Upper lobe of left lung (tissue), 6 donors: Measurements from ENCODE around the gene KIF26B. TPM values are rescaled to one million over a fixed set of nuclear protein-coding genes. Genes with fewer than 3 reads are reported as not detected.

Experiments
- ATAC-seq, 2 donors: fragments of 200-7000 bp; cut with Tn5 transposase; one replicate each; pipeline ENCODE4 v1.9.1; 2022; ENCODE audit warnings: mild to moderate bottlenecking in 2 of 2, moderate library complexity in 2 of 2; ENCODE audit not compliant: low FRiP score in 2 of 2
- DNase-seq, 2 donors: peaks; one replicate each; pipeline ENCODE4 v3.0.0-alpha.2; 2019 to 2020
- H3K27ac ChIP-seq, 4 donors: fragments of 200-600 bp; sonication (generic); one replicate each; pipeline ENCODE4 v1.5.1; 2016 to 2019
- H3K27me3 ChIP-seq, 4 donors: fragments of 200-600 bp; sonication (generic); one replicate each; pipeline ENCODE4 v1.5.1; 2017 to 2019
- H3K36me3 ChIP-seq, 4 donors: fragments of 200-600 bp; sonication (generic); one replicate each; pipeline ENCODE4 v1.5.1; 2016 to 2019
- H3K4me1 ChIP-seq, 4 donors: fragments of 200-600 bp; sonication (generic); one replicate each; pipeline ENCODE4 v1.5.1; 2018 to 2019
- H3K4me3 ChIP-seq, 4 donors: fragments of 200-600 bp; sonication (generic); one replicate each; pipeline ENCODE4 v1.5.1; 2017 to 2019; ENCODE audit warnings: mild to moderate bottlenecking in 2 of 4, moderate library complexity in 1 of 4
- H3K9me3 ChIP-seq, 4 donors: fragments of 200-600 bp; sonication (generic); one replicate each; pipeline ENCODE4 v1.5.1; 2018 to 2019
- EP300 ChIP-seq, 4 donors: sonication (generic); formaldehyde crosslinking; IDR thresholded peaks; one replicate each; pipeline ENCODE4 v1.5.1; 2017; ENCODE audit warnings: antibody characterized with exemption in 4 of 4, control low read depth in 2 of 4
- POLR2A ChIP-seq, 4 donors: fragments of 450-650 bp; IDR thresholded peaks; one replicate each; pipeline ENCODE4 v1.5.1; 2016 to 2017; ENCODE audit warnings: antibody characterized with exemption in 4 of 4, mild to moderate bottlenecking in 2 of 4
- POLR2AphosphoS5 ChIP-seq, 2 donors: sonication (generic); formaldehyde crosslinking; IDR thresholded peaks; one replicate each; pipeline ENCODE4 v1.5.1; 2017; ENCODE audit warnings: antibody characterized with exemption in 2 of 2
- WGBS, 2 donors: methylation state at CpG; one replicate each; pipeline ENCODE4 v1.1.5; 2017 to 2018; 5-methylcytosine and 5-hydroxymethylcytosine counted together
- total RNA-seq, 6 donors: library from RNA; depleted of rRNA in 4 of 6; stranded (reverse); fragments of >200 nt in 4 of 6; gene quantifications; one replicate each; pipeline versions ENCODE4 v1.1.0 to v1.2.1, GENCODE V29; 2016 to 2021
- TF ChIP-seq, protein P1 (sequence below), 6 experiments: fragments of 450-650 bp in 4 of 6; fragments of 200-600 bp in 2 of 6; sonication (generic) in 2 of 6; IDR thresholded peaks; one replicate each; pipeline ENCODE4 v1.5.1; 2016 to 2019; ENCODE audit warnings: antibody characterized with exemption in 6 of 6
- donor health status: DM: no; HTN: no; CAD: no; lungs with moderate emphysema.
- donor health status: DM: no; HTN: yes; CAD: no; lungs with severe emphysema.

KIF26B gene
- total RNA-seq, 6 donors from 2014 or later = 1.2 to 4.3 (median 2.1) TPM

DNA sequence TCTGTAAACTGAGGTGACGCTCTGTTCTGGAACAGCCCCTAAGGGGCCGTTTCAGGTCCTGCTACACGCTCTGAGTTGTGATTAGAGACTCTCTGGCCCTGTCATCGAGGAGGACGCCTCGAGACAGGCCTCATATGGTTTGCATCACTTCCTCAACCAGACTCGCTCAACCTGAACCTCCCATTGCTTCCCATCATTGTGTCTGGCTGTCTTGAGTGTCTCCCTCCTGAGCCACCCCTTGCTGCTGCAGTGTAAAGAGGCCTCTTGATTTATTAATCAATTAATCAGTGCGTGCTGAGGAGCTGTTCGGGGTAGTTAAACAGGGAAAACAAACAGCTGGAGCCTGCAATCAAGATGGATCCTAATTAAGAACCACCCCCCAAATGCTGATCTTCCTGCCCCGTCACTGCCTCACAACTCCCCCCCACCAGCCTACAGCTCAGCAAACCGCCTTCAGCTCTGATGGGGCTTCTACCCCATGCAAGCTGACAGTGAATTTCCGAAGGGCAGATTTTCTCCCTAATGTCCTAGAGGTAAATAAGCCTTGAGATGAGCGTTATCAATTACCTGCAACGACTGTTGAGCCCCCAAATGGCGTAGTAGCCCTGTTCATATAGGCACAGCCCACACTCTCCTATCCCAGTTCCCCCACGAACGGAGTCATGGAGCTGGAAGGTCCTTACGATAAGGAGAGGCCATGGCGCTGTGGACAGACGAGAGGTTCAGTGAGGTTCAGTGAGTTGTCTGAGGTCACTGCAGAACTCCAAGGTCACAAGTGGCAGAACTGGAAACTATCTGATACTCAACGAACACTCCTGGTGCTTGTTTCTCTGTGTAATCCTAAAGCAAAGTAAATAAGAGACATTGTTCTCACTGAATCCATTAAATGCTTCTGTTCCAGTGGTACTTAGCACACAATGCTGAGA lies 210.6 kb downstream of the KIF26B start:
- ATAC-seq (no peak), DNase-seq (no peak)
- no peak overlapping the region for H3K4me3 ChIP-seq
- no peaks in the 10 kb centered on the region for H3K27me3 ChIP-seq
- H3K27ac ChIP-seq = no peak overlapping the region
- H3K4me1 ChIP-seq = no peaks in the 10 kb centered on the region
- no peaks in the 10 kb centered on the region for H3K9me3 ChIP-seq
- no peaks in the 10 kb centered on the region for H3K36me3 ChIP-seq
- WGBS, 2 donors = 83% methylated on average over 21 of the region's 21 CpGs
- TF ChIP-seq EP300 (IDR thresholded peaks at IDR 0.05) (no peak), POLR2AphosphoS5 (IDR thresholded peaks at IDR 0.05) (no peak), POLR2A (IDR thresholded peaks at IDR 0.05) (no peak)
- TF ChIP-seq, protein P1, sequence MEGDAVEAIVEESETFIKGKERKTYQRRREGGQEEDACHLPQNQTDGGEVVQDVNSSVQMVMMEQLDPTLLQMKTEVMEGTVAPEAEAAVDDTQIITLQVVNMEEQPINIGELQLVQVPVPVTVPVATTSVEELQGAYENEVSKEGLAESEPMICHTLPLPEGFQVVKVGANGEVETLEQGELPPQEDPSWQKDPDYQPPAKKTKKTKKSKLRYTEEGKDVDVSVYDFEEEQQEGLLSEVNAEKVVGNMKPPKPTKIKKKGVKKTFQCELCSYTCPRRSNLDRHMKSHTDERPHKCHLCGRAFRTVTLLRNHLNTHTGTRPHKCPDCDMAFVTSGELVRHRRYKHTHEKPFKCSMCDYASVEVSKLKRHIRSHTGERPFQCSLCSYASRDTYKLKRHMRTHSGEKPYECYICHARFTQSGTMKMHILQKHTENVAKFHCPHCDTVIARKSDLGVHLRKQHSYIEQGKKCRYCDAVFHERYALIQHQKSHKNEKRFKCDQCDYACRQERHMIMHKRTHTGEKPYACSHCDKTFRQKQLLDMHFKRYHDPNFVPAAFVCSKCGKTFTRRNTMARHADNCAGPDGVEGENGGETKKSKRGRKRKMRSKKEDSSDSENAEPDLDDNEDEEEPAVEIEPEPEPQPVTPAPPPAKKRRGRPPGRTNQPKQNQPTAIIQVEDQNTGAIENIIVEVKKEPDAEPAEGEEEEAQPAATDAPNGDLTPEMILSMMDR (IDR thresholded peaks at IDR 0.05) = no peak

GRCh38 chr1:245366886-245367285 lies 212.1 kb downstream of the KIF26B start:
- Histone ChIP-seq H3K27me3 (no peaks in the 10 kb centered on the region), H3K4me1 (no peaks in the 10 kb centered on the region), H3K4me3 (no peak overlapping the region), H3K36me3 (no peaks in the 10 kb centered on the region), H3K27ac (no peak overlapping the region), H3K9me3 (no peaks in the 10 kb centered on the region)
- DNase-seq (peak in 1 of 2 donors; percentile 64), ATAC-seq (no peak)
- TF ChIP-seq, protein P1 (IDR thresholded peaks at IDR 0.05) = no peak
- no peak for TF ChIP-seq POLR2A (IDR thresholded peaks at IDR 0.05)
- TF ChIP-seq EP300 (IDR thresholded peaks at IDR 0.05) = no peak
- TF ChIP-seq POLR2AphosphoS5 (IDR thresholded peaks at IDR 0.05) = no peak
- WGBS, 2 donors = 96 to 97% methylated on average over 10 to 19 of the region's 19 CpGs

- WGBS, 2 donors = 94% methylated on average over 15 of the region's 15 CpGs
- no peaks in the 10 kb centered on the region for H3K4me1 ChIP-seq
- DNase-seq (peak in 1 of 2 donors; percentile 64), ATAC-seq (no peak)
- no peaks in the 10 kb centered on the region for H3K9me3 ChIP-seq
- H3K27me3 ChIP-seq = no peaks in the 10 kb centered on the region
- no peaks in the 10 kb centered on the region for H3K36me3 ChIP-seq
- TF ChIP-seq POLR2A (IDR thresholded peaks at IDR 0.05) = no peak
- TF ChIP-seq POLR2AphosphoS5 (IDR thresholded peaks at IDR 0.05) = no peak
- TF ChIP-seq, protein P1 (IDR thresholded peaks at IDR 0.05) = no peak
- TF ChIP-seq EP300 (IDR thresholded peaks at IDR 0.05) = no peak
- H3K4me3 ChIP-seq = no peak overlapping the region
- no peak overlapping the region for H3K27ac ChIP-seq
Measured at GRCh38 chr1:245370175-245370825, 215.5 kb downstream of the KIF26B start.

DNA sequence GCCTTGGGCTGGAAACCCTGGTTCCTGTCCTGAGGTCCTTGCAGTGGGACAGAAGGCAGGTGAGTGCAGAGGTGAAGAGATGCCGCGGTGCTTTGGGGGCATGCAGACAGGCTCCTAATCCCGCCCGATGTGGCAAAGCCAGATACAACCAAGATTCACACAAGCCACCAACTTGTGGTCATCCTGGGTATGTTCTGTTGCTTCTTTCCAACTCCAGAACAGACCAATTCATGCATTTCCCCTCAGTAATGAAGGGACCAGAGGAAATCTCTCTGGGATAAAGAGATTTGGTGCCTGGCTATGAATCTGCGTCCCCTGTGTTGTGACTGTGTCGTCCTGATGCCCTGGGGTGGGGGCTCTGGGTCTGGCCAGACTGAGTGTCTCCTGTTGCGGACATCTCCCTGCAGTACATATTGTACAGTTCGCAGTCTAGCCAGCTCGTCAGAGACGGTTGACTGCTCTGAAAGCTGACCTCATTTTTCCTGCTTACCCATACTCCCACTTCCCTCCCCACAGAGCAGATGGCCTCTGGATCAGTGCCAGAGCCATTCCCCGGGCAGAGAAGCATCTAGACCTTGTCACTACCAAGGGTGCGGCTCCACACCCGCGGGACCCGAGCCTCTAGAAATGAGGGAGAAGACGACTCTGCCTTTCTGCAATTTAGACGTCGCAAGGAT lies 216.3 kb downstream of the KIF26B start:
- no peak for ATAC-seq
- no peaks in the 10 kb centered on the region for H3K36me3 ChIP-seq
- no peaks in the 10 kb centered on the region for H3K9me3 ChIP-seq
- H3K27me3 ChIP-seq = no peaks in the 10 kb centered on the region
- no peaks in the 10 kb centered on the region for H3K4me1 ChIP-seq
- H3K27ac ChIP-seq = no peak overlapping the region
- peak in 1 of 2 donors; percentile 32 for DNase-seq
- 76 to 78% methylated on average over 12 to 18 of the region's 18 CpGs for WGBS, 2 donors
- TF ChIP-seq EP300 (IDR thresholded peaks at IDR 0.05) (no peak), POLR2A (IDR thresholded peaks at IDR 0.05) (no peak), POLR2AphosphoS5 (IDR thresholded peaks at IDR 0.05) (no peak)
- TF ChIP-seq, protein P1 (IDR thresholded peaks at IDR 0.05) = no peak
- no peak overlapping the region for H3K4me3 ChIP-seq
